Fibroblast of lung (primary cell): ENCODE results near the gene SMYD1. TPM values are rescaled to one million over a fixed set of nuclear protein-coding genes. Genes with fewer than 3 reads are reported as not detected.

Experiments
- DNase-seq, 2 donors: peaks; one replicate each; pipeline versions ENCODE4 v3.0.0 to v3.0.0-alpha.2; 2010; ENCODE audit warnings: low read depth in 2 of 2
- H2AFZ ChIP-seq: 2 replicates; pipeline ENCODE4 v1.5.1; 2012; ENCODE audit warnings: low read length, control low read depth, inconsistent platforms
- H3K27ac ChIP-seq: 2 replicates; pipeline ENCODE4 v1.5.1; 2011; ENCODE audit warnings: low read length, control low read depth; ENCODE audit not compliant: insufficient read depth
- H3K27me3 ChIP-seq: 2 replicates; pipeline ENCODE4 v1.5.1; 2011; ENCODE audit warnings: mild to moderate bottlenecking, low read length; ENCODE audit not compliant: control insufficient read depth, insufficient read depth
- H3K36me3 ChIP-seq: 2 replicates; pipeline ENCODE4 v1.5.1; 2011; ENCODE audit warnings: low read length; ENCODE audit not compliant: control insufficient read depth, insufficient read depth
- H3K4me1 ChIP-seq: 2 replicates; pipeline ENCODE4 v1.5.1; 2011; ENCODE audit warnings: low read length; ENCODE audit not compliant: control insufficient read depth, insufficient read depth; ENCODE audit errors: extremely low read depth
- H3K4me2 ChIP-seq: 2 replicates; pipeline ENCODE4 v1.5.1; 2011; ENCODE audit warnings: low read length, control low read depth; ENCODE audit not compliant: insufficient read depth; ENCODE audit errors: extremely low read depth
- H3K4me3 ChIP-seq, 4 experiments: fragments of 200-600 bp in 1 of 4; sonication (generic) in 1 of 4; replicated peaks in 1 of 4; 2 replicates each; pipeline ENCODE4 v1.5.1; 2011 to 2016; ENCODE audit warnings: low read length in 4 of 4, low read depth in 3 of 4, mild to moderate bottlenecking in 3 of 4, control low read depth in 2 of 4, inconsistent platforms in 1 of 4, mixed read lengths in 1 of 4; ENCODE audit not compliant: insufficient read depth in 1 of 4; ENCODE audit errors: control extremely low read depth in 1 of 4
- H3K79me2 ChIP-seq: 2 replicates; pipeline ENCODE4 v1.5.1; 2012; ENCODE audit warnings: mild to moderate bottlenecking, low read length, inconsistent platforms; ENCODE audit not compliant: control insufficient read depth, insufficient read depth
- H3K9ac ChIP-seq: 2 replicates; pipeline ENCODE4 v1.5.1; 2011; ENCODE audit warnings: mild to moderate bottlenecking, low read length, control low read depth; ENCODE audit not compliant: insufficient read depth
- H3K9me3 ChIP-seq: 2 replicates; pipeline ENCODE4 v1.5.1; 2012; ENCODE audit warnings: low read depth, low read length; ENCODE audit not compliant: control insufficient read depth, insufficient read depth
- H4K20me1 ChIP-seq: 2 replicates; pipeline ENCODE4 v1.5.1; 2011; ENCODE audit warnings: low read length; ENCODE audit not compliant: control insufficient read depth, insufficient read depth; ENCODE audit errors: extremely low read depth
- EZH2 ChIP-seq: IDR thresholded peaks from 2 replicates; pipeline ENCODE4 v1.5.1; 2012; ENCODE audit warnings: low read length, control low read depth, mild to moderate bottlenecking; ENCODE audit errors: missing control alignments
- polyA plus RNA-seq, 2 donors: library from polyadenylated mRNA; depleted of rRNA in 1 of 2; stranded (reverse) in 1 of 2; unstranded in 1 of 2; fragments of >200 nt; gene quantifications; 2 replicates each; pipeline ENCODE4 v1.2.1, GENCODE V29; 2011 to 2012; ENCODE audit warnings: missing spikeins in 1 of 2
- total RNA-seq: library from RNA; depleted of rRNA; stranded (reverse); fragments of >200 nt; gene quantifications from 2 replicates; pipeline ENCODE4 v1.2.1, GENCODE V29; 2014
- TF ChIP-seq, protein P1 (sequence below), 2 donors: IDR thresholded peaks in 1 of 2; conservative IDR thresholded peaks in 1 of 2; 1 replicate in 1 of 2; 2 replicates in 1 of 2; pipeline ENCODE4 v1.5.1; 2011 to 2012; ENCODE audit warnings: low read length in 2 of 2, control low read depth in 1 of 2, inconsistent platforms in 1 of 2, low read depth in 1 of 2, mild to moderate bottlenecking in 1 of 2

Gene SMYD1
- total and polyA plus RNA-seq, 2 donors (not counting 1 experiment from before 2014, with no cell fraction given), result not detected

GRCh38 chr2:88131999-88132368 lies 64.4 kb downstream of the SMYD1 start:
- Histone ChIP-seq H3K27ac (no peak overlapping the region), H2AFZ (no peak overlapping the region), H3K9me3 (no peaks in the 10 kb centered on the region), H4K20me1 (no peaks in the 10 kb centered on the region), H3K79me2 (no peaks in the 10 kb centered on the region), H3K4me1 (no peaks in the 10 kb centered on the region), H3K36me3 (no peaks in the 10 kb centered on the region), H3K9ac (no peak overlapping the region), H3K4me3 (no peak overlapping the region), H3K27me3 (peaks cover 2% of the 10 kb centered on the region), H3K4me2 (no peak overlapping the region)
- TF ChIP-seq, protein P1, sequence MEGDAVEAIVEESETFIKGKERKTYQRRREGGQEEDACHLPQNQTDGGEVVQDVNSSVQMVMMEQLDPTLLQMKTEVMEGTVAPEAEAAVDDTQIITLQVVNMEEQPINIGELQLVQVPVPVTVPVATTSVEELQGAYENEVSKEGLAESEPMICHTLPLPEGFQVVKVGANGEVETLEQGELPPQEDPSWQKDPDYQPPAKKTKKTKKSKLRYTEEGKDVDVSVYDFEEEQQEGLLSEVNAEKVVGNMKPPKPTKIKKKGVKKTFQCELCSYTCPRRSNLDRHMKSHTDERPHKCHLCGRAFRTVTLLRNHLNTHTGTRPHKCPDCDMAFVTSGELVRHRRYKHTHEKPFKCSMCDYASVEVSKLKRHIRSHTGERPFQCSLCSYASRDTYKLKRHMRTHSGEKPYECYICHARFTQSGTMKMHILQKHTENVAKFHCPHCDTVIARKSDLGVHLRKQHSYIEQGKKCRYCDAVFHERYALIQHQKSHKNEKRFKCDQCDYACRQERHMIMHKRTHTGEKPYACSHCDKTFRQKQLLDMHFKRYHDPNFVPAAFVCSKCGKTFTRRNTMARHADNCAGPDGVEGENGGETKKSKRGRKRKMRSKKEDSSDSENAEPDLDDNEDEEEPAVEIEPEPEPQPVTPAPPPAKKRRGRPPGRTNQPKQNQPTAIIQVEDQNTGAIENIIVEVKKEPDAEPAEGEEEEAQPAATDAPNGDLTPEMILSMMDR (conservative IDR thresholded peaks at IDR 0.05 in 1 of 2, IDR thresholded peaks at IDR 0.05 in 1 of 2; ENCODE audit: low read depth in 1 of 2, low read length in 2 of 2), result no peak
- TF ChIP-seq EZH2, result no peak
- no peak for DNase-seq

DNA sequence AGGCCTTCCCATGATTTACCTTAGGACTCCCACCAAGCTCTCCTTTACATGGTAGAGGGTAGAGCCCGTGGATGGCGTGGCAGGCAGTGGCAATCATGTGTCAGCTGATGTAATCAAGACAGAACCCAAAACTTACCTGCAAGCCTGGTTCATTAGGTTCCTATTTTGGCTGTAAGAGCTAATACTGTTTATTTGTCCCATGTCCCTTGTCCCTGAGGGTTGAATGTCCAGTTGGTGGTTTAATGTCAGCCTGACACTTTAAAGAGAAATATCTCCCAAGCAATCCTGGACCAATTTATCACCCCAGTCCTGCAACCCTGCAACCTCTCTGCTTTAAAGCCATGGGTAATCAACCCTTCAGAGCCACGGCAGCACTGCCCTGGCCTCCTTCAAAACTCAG lies 66.2 kb downstream of the SMYD1 start:
- no peaks in the 10 kb centered on the region for H3K27me3 ChIP-seq
- TF ChIP-seq, protein P1 (conservative IDR thresholded peaks at IDR 0.05 in 1 of 2, IDR thresholded peaks at IDR 0.05 in 1 of 2; ENCODE audit: low read depth in 1 of 2, low read length in 2 of 2), result no peak
- no peak for TF ChIP-seq EZH2

DNA sequence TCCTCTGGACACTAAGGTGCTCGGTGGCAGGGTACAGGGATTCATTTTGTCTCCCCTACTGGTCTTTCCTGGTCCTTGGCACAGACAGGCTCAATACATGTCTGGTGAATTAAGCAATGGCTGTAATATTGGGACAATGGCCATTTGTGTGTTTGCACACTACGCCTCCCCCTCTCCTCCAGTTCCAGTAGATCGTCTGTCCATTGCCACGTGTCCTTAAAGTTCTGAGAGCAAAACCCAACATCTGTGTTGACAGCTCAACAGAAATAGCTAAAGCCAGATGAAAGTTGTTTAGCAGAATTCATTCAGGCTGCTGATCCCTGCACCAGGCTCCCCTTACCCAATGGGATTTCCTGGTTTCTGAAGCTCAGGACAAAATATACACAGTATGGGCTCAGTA lies 69.2 kb downstream of the SMYD1 start:
- no peaks in the 10 kb centered on the region for H3K79me2 ChIP-seq
- H3K27ac ChIP-seq, result no peak overlapping the region
- no peak overlapping the region for H3K4me3 ChIP-seq
- no peaks in the 10 kb centered on the region for H3K27me3 ChIP-seq
- no peak for DNase-seq
- H3K4me1 ChIP-seq, result no peaks in the 10 kb centered on the region
- no peak overlapping the region for H2AFZ ChIP-seq
- no peak overlapping the region for H3K9ac ChIP-seq
- no peaks in the 10 kb centered on the region for H3K36me3 ChIP-seq
- H3K9me3 ChIP-seq, result no peaks in the 10 kb centered on the region
- no peaks in the 10 kb centered on the region for H4K20me1 ChIP-seq
- TF ChIP-seq, protein P1 (conservative IDR thresholded peaks at IDR 0.05 in 1 of 2, IDR thresholded peaks at IDR 0.05 in 1 of 2; ENCODE audit: low read depth in 1 of 2, low read length in 2 of 2), result no peak
- TF ChIP-seq EZH2, result no peak
- H3K4me2 ChIP-seq, result no peak overlapping the region

More for the DNA sequence above, 66.2 kb downstream of the SMYD1 start:
- no peak overlapping the region for H3K4me3 ChIP-seq
- H3K9me3 ChIP-seq, result no peaks in the 10 kb centered on the region
- H3K9ac ChIP-seq, result no peak overlapping the region
- no peak overlapping the region for H3K27ac ChIP-seq
- H3K4me1 ChIP-seq, result no peaks in the 10 kb centered on the region
- no peak for DNase-seq
- H3K4me2 ChIP-seq, result no peak overlapping the region
- H4K20me1 ChIP-seq, result no peaks in the 10 kb centered on the region
- H2AFZ ChIP-seq, result no peak overlapping the region
- no peaks in the 10 kb centered on the region for H3K36me3 ChIP-seq
- no peaks in the 10 kb centered on the region for H3K79me2 ChIP-seq
